HG02973 (cell line): ENCODE results near the gene CDK4.
A peak's percentile ranks its signal among the peaks of the same experiment; 100 is the strongest.
"Not testable (repeated sequence)": the region's sequence is repeated elsewhere in the genome, so short reads cannot be mapped to it uniquely, and the experiment has no call there.

Experiments
- ATAC-seq: cut with Tn5 transposase; IDR thresholded peaks from one replicate; pipeline ENCODE4 v1.9.1; 2021; ENCODE audit warnings: moderate library complexity; ENCODE audit not compliant: unreplicated experiment

The CDK4 gene

GRCh38 chr12:57751788-57752667 lies at the start of gene CDK4:
CDK4 (minus strand) TSS chr12:57752310; CDS start chr12:57751717, 593 bp downstream.
- ATAC-seq: peak; percentile 66

- no peak for ATAC-seq
Measured at GRCh38 chr12:57800965-57801364, 48.9 kb upstream of the CDK4 start.

- ATAC-seq: no peak
Measured at GRCh38 chr12:57797933-57798332, 45.8 kb upstream of the CDK4 start.

GRCh38 chr12:57796996-57797395 lies 44.9 kb upstream of the CDK4 start:
- no peak for ATAC-seq

- no peak for ATAC-seq
Measured at GRCh38 chr12:57795354-57795753, 43.2 kb upstream of the CDK4 start.

GRCh38 chr12:57793920-57794319 lies 41.8 kb upstream of the CDK4 start:
- ATAC-seq: no peak

GRCh38 chr12:57783861-57784260 lies 31.8 kb upstream of the CDK4 start:
- ATAC-seq: no peak

- ATAC-seq: no peak
Measured at GRCh38 chr12:57783466-57783801, 31.3 kb upstream of the CDK4 start.

- peak; percentile 74 for ATAC-seq
Measured at GRCh38 chr12:57782608-57783465, 30.7 kb upstream of the CDK4 start, which contains the start of gene TSFM. TSFM (plus strand) TSS chr12:57782787; CDS start chr12:57782802, 15 bp downstream.

- peak; percentile 14 for ATAC-seq
Measured at GRCh38 chr12:57782243-57782607, 30.1 kb upstream of the CDK4 start.

- no peak for ATAC-seq
Measured at GRCh38 chr12:57781801-57782200, 29.7 kb upstream of the CDK4 start.

GRCh38 chr12:57781244-57781643 lies 29.1 kb upstream of the CDK4 start:
- ATAC-seq: no peak

- ATAC-seq: no peak
Measured at GRCh38 chr12:57780284-57780897, 28.3 kb upstream of the CDK4 start.

- ATAC-seq: no peak
Measured at GRCh38 chr12:57779736-57780135, 27.6 kb upstream of the CDK4 start.

GRCh38 chr12:57777911-57778310 lies 25.8 kb upstream of the CDK4 start:
- no peak for ATAC-seq

GRCh38 chr12:57777367-57777766 lies 25.3 kb upstream of the CDK4 start:
- no peak for ATAC-seq

GRCh38 chr12:57776247-57776587 lies 24.1 kb upstream of the CDK4 start:
- no peak for ATAC-seq

GRCh38 chr12:57775563-57776246 lies 23.6 kb upstream of the CDK4 start:
- ATAC-seq: no peak

GRCh38 chr12:57775044-57775443 lies 22.9 kb upstream of the CDK4 start:
- ATAC-seq: no peak

- ATAC-seq: not testable (repeated sequence)
Measured at GRCh38 chr12:57774634-57775033, 22.5 kb upstream of the CDK4 start.
